Lower lobe of right lung (tissue), 2 donors: ENCODE measurements around the gene MRGPRF. TPM values are rescaled to one million over a fixed set of nuclear protein-coding genes. Genes with fewer than 3 reads are reported as not detected.

Experiments used
- ATAC-seq, 2 donors: fragments of 200-7000 bp; cut with Tn5 transposase; one replicate each; pipeline ENCODE4 v1.9.1; 2020 to 2022; ENCODE audit warnings: mild to moderate bottlenecking in 2 of 2, moderate library complexity in 2 of 2
- DNase-seq: peaks from one replicate; pipeline ENCODE4 v3.0.0-alpha.2; 2020
- H3K27ac ChIP-seq: fragments of 200-600 bp; one replicate; pipeline ENCODE4 v1.8.0; 2022
- H3K27me3 ChIP-seq: fragments of 200-600 bp; one replicate; pipeline ENCODE4 v1.8.0; 2022; ENCODE audit warnings: low read depth
- H3K36me3 ChIP-seq: fragments of 200-600 bp; one replicate; pipeline ENCODE4 v1.8.0; 2022; ENCODE audit warnings: mild to moderate bottlenecking
- H3K4me1 ChIP-seq: fragments of 200-600 bp; one replicate; pipeline ENCODE4 v1.8.0; 2022
- H3K4me3 ChIP-seq: fragments of 200-600 bp; one replicate; pipeline ENCODE4 v1.8.0; 2022; ENCODE audit warnings: mild to moderate bottlenecking
- H3K9me3 ChIP-seq: fragments of 200-600 bp; one replicate; pipeline ENCODE4 v1.8.0; 2022
- CTCF ChIP-seq: fragments of 200-600 bp; IDR thresholded peaks from one replicate; pipeline ENCODE4 v1.8.0; 2022; ENCODE audit warnings: antibody characterized with exemption, mild to moderate bottlenecking
- intact Hi-C: fragments of 100-400 bp; cut with DNase I; formaldehyde crosslinking; loops from one replicate; pipeline ENCODE4 v1.11.0; 2022
- total RNA-seq: library from RNA; stranded (reverse); fragmentation: NEBNext Ultra II Directional; extraction: Animal tissue kit (Norgen Biotek cat#: 25700); gene quantifications from one replicate; pipeline ENCODE4 v1.2.1, GENCODE V29; 2021
- donor health status: DM: no; HTN: yes; CAD: no; lungs with severe emphysema.

Gene MRGPRF
- total RNA-seq, 1 donor from 2014 or later = 11.5 TPM

GRCh38 chr11:68992743-68993255 is 20.2 kb downstream of the MRGPRF start:
- DNase-seq (no peak), ATAC-seq (no peak)

GRCh38 chr11:68990995-68991780 is 21.9 kb downstream of the MRGPRF start:
- no peaks in the 10 kb centered on the region for H3K4me1 ChIP-seq
- TF ChIP-seq CTCF = no peak
- H3K4me3 ChIP-seq = no peak overlapping the region
- intact Hi-C loops = no loop called here
- ATAC-seq (peak in 1 of 2 donors; percentile 30), DNase-seq (peak; percentile 33)
- H3K36me3 ChIP-seq = no peaks in the 10 kb centered on the region
- peaks cover 10% of the 10 kb centered on the region for H3K9me3 ChIP-seq
- no peak overlapping the region for H3K27ac ChIP-seq
- peaks cover 26% of the 10 kb centered on the region for H3K27me3 ChIP-seq

More at GRCh38 chr11:68992743-68993255, 20.2 kb downstream of the MRGPRF start:
- intact Hi-C loops = no loop called here
- H3K36me3 ChIP-seq = no peaks in the 10 kb centered on the region
- H3K27me3 ChIP-seq = peaks cover 26% of the 10 kb centered on the region
- H3K4me3 ChIP-seq = no peak overlapping the region
- no peak overlapping the region for H3K27ac ChIP-seq
- no peak for TF ChIP-seq CTCF
- H3K4me1 ChIP-seq = no peaks in the 10 kb centered on the region
- no peaks in the 10 kb centered on the region for H3K9me3 ChIP-seq

- ATAC-seq (no peak), DNase-seq (peak; percentile 28)
- Histone ChIP-seq H3K4me1 (no peaks in the 10 kb centered on the region), H3K4me3 (no peak overlapping the region), H3K27ac (no peak overlapping the region), H3K36me3 (no peaks in the 10 kb centered on the region), H3K27me3 (peaks cover 26% of the 10 kb centered on the region), H3K9me3 (peaks cover 10% of the 10 kb centered on the region)
- TF ChIP-seq CTCF = no peak
- intact Hi-C loops = no loop called here
These were observed 23.0 kb downstream of the MRGPRF start for GRCh38 chr11:68989936-68990606.

- Histone ChIP-seq H3K27ac (no peak overlapping the region), H3K36me3 (no peaks in the 10 kb centered on the region), H3K27me3 (peaks cover 20% of the 10 kb centered on the region), H3K4me1 (no peaks in the 10 kb centered on the region), H3K9me3 (peaks cover 10% of the 10 kb centered on the region), H3K4me3 (no peak overlapping the region)
- intact Hi-C loops = no loop called here
- DNase-seq (no peak), ATAC-seq (no peak)
- TF ChIP-seq CTCF = no peak
These were observed 24.6 kb downstream of the MRGPRF start for GRCh38 chr11:68988491-68988890.

GRCh38 chr11:68987211-68987610 is 25.8 kb downstream of the MRGPRF start:
- Histone ChIP-seq H3K4me1 (no peaks in the 10 kb centered on the region), H3K4me3 (no peak overlapping the region), H3K27ac (no peak overlapping the region), H3K36me3 (no peaks in the 10 kb centered on the region), H3K9me3 (peaks cover 12% of the 10 kb centered on the region), H3K27me3 (peaks cover 12% of the 10 kb centered on the region)
- TF ChIP-seq CTCF = no peak
- ATAC-seq (no peak), DNase-seq (no peak)
- intact Hi-C loops = no loop called here
